GM18868 (cell line): ENCODE data around the gene ANKRD6.
"Not testable (repeated sequence)": the region's sequence is repeated elsewhere in the genome, so short reads cannot be mapped to it uniquely, and the experiment has no call there.

Experiments used
- ATAC-seq: cut with Tn5 transposase; IDR thresholded peaks from one replicate; pipeline ENCODE4 v1.9.1; 2021; ENCODE audit warnings: mild to moderate bottlenecking, moderate library complexity; ENCODE audit not compliant: unreplicated experiment

ANKRD6 gene

DNA sequence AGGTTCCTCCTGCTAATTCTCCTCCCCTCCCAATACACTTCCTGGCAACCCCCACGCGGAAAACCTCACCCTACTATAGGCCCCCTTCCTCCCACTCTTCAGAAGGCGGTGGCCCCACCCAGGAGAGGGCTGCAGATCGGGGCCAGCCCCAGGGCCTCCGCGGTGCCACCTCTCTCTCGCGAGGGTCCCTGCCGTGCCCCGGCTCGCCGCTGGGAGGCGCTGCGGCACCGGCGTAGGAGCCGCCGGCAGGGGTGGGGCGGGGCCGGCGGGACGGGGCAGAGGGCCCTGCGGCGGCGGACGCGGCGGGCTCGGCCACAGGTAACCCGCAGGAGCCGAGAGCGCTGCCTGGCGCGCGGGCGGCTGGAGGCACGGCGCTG lies at the start of gene ANKRD6:
Gene ANKRD6, plus strand, starts transcription at position 278 of the 377 bp plus-strand sequence. CDS start 133,825 bp downstream, outside the sequence.
- ATAC-seq: peak; percentile 91

DNA sequence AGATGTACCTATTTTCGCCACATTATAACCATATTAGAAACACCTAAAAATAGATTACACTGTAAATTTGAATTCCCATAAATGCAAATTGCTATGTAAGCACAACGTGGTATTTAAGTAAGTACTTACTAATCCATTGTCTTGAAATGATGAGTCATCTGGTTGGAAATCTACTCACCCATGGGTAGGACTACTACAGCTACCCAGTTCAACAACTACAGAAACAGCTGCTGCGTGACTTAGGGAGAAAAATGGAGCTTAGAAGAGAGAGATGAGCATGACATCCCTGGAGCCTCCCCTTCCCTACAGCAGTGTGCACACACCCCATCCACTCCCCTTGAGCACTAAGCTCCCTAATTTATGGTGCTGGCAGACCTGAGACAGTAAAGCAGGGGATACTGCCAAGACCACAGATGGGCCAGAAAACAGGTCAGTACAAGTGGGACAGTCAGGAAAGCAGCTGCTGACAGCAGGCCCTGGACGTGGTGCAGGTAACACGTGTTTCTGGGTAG lies 47.7 kb upstream of the ANKRD6 start:
- peak; percentile 52 for ATAC-seq

GRCh38 chr6:89385846-89386245 lies 47.1 kb upstream of the ANKRD6 start:
- no peak for ATAC-seq

DNA sequence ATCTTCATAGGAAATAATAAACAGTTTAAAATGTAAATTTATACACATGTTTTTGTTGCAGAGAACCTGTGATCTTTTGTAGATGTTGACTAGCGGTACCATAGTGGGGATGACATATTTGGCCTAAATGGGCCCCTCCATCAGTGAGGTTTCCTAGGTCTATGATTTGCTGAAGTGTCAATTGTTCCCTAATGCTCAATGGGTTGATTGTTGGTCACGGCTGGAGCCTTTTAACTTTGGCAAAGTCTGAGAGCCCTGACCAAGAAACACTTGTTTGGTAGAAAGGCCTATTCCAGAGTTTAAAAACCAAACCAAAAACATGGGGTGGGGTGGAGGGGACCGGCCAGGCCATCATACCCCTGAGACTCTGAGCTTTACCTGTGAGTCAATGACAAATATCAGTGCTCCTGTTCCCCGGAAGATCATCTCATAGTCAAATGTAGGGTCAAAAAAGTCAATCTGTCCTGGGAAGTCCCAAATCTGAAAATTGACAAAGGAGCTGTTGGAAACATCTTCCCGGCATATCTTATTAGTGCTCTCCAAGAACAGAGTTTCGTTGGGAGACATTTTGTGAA lies 45.9 kb upstream of the ANKRD6 start:
- ATAC-seq: peak; percentile 19

DNA sequence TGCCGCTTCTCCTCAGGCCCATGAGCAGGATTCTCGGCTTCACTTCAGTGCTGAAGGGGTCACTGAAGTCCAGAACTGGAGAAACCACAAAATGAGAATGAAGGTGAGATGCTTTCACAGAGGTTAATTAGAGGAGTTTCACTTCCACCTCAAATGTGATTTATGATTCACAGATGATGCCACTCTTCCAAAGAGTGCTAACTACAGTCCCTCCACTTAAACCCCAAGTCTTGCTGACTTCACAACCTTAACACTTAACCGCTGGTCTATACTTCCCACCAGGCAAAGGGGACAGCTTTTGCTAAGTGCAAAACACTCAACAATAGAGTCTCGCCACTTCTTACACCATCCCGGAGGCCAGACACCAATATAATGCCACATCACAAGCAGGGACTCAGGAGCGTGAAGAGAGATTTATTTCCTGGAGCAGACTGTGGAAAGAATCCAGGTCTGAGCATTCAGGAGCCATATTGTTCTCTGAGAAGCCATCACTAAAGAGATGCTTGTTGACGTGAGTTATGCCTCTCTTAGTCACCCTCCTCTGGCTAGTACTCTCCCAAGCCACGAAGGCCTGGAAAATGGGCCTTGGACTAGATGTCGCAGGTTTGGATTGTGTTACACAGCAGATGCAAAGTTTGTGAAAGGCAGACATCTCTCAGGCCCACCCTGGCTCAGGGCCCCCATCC lies 45.3 kb upstream of the ANKRD6 start:
- ATAC-seq: peak; percentile 89

DNA sequence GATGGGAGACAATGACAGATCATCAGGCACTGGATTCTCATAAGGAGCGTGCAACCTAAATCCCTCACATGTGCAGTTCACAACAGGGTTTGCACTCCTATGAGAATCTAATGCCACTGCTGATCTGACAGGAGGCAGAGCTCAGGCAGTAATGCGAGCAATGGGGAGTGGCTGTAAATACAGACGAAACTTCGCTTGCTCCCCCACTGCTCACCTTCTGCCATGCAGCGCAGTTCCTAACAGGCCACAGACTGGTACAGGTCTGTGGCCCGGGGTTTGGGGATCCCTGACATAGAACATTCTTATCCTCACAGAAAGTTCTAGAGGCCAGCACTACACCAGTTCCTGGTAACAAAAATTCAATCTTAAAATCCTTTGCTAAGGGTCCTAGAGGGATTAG lies 44.1 kb upstream of the ANKRD6 start:
- ATAC-seq: no peak

DNA sequence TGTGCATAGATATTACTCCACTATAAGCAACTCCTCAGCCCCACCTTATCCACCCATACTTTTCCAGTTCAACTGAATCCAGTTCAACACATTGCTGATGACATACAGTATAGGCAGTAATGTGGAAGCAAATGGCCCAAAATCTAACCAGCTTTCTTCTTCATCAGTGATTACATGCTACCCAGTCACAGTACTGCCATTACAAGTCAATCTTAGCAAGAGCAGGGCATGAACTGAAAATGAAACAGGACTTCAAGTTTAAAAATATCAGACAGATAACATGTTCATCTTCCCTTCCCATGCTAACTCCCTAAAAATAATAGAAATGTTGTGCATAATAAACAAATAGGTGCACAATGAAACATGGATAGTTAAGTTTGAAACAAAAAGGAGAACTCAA lies 40.1 kb upstream of the ANKRD6 start:
- no peak for ATAC-seq

DNA sequence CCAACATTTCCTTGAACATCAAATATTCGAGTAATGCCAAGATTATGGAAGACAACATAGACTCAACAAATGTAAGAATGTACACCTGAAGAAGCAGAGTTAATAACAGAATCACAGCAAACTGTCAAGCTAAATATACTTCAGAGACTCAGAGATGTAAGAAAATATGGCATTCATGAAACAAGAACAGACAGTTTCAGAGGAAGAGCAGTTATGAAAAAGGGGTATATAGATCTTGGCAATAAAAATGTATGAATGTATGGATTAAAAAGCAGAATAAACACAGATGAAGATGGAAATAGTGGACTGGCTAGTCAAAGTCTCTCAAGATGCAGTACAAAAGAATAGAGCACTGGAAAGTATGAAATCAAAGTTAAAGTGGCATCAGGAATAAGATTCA lies 39.3 kb upstream of the ANKRD6 start:
- ATAC-seq: no peak

GRCh38 chr6:89397884-89398283 lies 35.1 kb upstream of the ANKRD6 start:
- ATAC-seq: not testable (repeated sequence)

- ATAC-seq: no peak
These were observed 34.0 kb upstream of the ANKRD6 start for GRCh38 chr6:89398762-89399525.

GRCh38 chr6:89400050-89400449 lies 32.9 kb upstream of the ANKRD6 start:
- no peak for ATAC-seq

- ATAC-seq: no peak
These were observed 32.0 kb upstream of the ANKRD6 start for GRCh38 chr6:89400912-89401399.

DNA sequence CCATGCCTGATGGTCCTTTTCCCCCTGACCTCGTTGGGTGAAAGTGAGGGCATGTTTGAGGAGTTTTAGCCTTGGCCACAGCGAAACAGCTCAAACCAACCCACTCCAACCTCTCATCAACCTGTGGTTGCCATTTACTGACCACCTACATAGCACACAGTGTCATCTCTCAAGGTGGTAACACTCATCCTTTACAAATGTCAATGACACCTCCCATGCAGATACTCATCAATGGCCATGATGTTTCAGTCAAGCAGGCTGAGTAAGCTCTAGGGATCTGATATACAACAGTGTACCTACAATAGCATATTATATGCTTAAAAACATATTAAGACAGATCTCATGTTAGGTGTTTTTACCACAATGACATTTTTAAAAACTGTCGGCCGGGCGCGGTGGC lies 30.2 kb upstream of the ANKRD6 start:
- ATAC-seq: no peak

DNA sequence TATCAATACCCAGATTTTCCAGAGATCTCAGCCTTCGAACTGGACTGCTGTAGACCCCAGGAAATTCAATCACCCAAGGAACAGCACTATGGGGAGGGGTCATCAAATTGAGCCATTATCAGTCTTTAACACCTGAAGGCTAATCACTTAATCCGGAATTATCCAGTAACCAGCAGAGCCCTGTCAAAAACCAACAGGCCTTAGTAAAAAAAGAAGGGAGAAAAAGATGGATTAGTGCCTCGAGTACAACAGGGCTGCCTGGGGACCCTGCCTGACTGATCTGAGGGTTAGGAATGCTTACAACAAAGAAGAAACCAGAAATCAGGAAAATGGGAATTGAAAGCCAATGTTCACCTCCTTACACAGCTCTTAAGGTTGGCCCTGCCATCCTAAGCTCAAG lies 28.4 kb upstream of the ANKRD6 start:
- no peak for ATAC-seq

- no peak for ATAC-seq
These were observed 26.8 kb upstream of the ANKRD6 start for GRCh38 chr6:89406141-89406540.

DNA sequence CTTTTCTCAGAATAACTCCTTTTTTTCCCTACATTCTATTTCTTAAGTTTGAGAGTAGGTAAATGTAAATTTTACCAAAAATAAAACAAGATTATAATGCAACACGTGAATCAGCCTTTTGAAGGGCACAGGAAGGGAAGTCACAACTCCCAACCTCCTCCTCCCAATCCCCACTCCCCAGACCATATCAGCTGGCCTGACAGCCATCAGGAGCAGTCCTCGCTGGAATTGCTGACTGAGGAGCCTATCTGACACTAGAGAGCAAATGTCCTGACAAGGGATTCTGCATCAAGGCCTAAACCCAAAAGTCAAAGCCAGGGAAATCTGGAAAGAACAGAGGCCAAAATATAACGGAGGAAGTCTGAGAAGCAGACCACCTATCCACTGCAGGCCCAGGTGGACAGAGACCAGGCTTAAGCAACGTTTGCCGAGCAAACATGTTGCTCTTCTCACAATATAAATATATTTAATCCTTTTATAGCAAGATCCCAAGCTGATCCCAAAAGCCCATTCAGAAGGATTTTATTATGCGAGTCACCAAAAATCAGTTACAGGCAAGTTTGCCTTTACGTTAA lies 23.4 kb upstream of the ANKRD6 start:
- ATAC-seq: no peak

GRCh38 chr6:89410231-89410761 lies 22.7 kb upstream of the ANKRD6 start:
- no peak for ATAC-seq

- no peak for ATAC-seq
These were observed 22.2 kb upstream of the ANKRD6 start for GRCh38 chr6:89410788-89411144.

DNA sequence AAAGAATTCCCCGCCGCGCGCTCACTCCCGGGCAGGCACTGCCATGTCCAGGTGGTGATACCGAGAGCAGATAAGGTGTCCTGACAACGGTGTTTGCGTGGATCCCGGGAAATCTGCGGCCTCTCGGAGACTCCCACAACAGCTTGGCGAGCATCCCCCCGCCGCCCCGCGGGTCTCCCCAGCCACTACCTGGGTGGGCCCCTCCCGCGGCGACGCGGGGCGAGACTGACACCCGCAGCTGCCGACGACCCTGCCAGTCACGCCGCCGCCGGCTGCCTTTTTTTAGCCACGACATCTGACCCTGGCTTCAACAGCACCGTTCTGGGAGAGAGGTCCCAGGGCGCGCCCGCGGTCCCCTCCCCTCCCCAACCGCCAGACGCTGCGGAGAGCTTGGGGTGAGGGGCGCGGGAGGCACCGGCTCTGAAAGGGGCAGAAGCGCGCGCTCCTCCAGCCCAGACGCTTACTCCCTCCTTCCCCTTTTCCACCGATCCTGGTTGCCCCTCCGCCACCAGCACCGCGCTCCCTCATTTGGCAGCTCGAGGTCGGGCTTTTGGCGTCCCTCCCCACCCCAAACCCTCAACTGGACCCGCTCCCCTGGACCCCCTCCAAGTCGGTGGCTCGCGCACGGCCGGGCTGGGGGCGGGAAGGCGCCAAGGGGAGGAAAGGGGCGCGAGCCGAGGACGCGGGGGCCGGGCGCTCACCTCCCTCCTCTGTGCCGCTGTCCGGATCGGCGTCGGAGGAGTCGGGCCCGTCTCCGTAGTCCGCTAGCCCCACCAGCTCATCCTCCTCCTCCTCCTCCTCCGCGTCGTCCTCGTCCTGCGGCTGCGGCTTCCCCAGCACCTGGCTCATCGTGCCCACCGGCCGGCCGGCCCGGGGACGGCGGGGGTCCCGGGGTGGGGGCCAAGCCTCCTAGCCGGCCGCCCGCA lies 21.5 kb upstream of the ANKRD6 start:
- ATAC-seq: peak; percentile 38
